HepG2 (cell line): ENCODE data around the gene GPRC5B. TPM values are rescaled to one million over a fixed set of nuclear protein-coding genes. Genes with fewer than 3 reads are reported as not detected.
A peak's percentile ranks its signal among the peaks of the same experiment; 100 is the strongest.

Experiments
- CHD4 ChIP-seq: fragments of 200-600 bp; sonication (generic); IDR thresholded peaks from 2 replicates; pipeline ENCODE4 v1.7.0; 2017; ENCODE audit warnings: mild to moderate bottlenecking, low read length, borderline replicate concordance
- LCORL ChIP-seq, 2 experiments: fragments of 450-650 bp in 1 of 2; sonication (generic) in 1 of 2; formaldehyde crosslinking in 1 of 2; IDR thresholded peaks; 2 replicates each; pipeline versions ENCODE4 v1.5.0 to v1.6.1; 2017 to 2020; ENCODE audit warnings: antibody characterized with exemption in 1 of 2, missing genetic modification reagents in 1 of 2
- MIXL1 ChIP-seq: IDR thresholded peaks from 2 replicates; pipeline ENCODE4 v1.6.1; 2016
- NCOA2 ChIP-seq: sonication (generic); formaldehyde crosslinking; IDR thresholded peaks from 2 replicates; pipeline ENCODE4 v1.8.0; 2022; ENCODE audit warnings: inconsistent platforms
- NFATC3 ChIP-seq: sonication (generic); formaldehyde crosslinking; IDR thresholded peaks from 2 replicates; pipeline ENCODE4 v1.5.1; 2020; ENCODE audit warnings: mild to moderate bottlenecking, missing genetic modification reagents
- NFKBIZ ChIP-seq: IDR thresholded peaks from 2 replicates; pipeline ENCODE4 v1.6.1; 2018; ENCODE audit warnings: missing genetic modification reagents, missing compliant biosample characterization
- ZBTB7B ChIP-seq: sonication (generic); formaldehyde crosslinking; IDR thresholded peaks from 2 replicates; pipeline ENCODE4 v1.4.0; 2020; ENCODE audit warnings: missing genetic modification reagents
- ZKSCAN8 ChIP-seq: IDR thresholded peaks from 2 replicates; pipeline ENCODE4 v1.6.1; 2016; ENCODE audit warnings: borderline replicate concordance, missing genetic modification reagents, missing compliant biosample characterization
- ZNF350 ChIP-seq: sonication (generic); formaldehyde crosslinking; IDR thresholded peaks from 2 replicates; pipeline ENCODE4 v1.4.0; 2020; ENCODE audit warnings: mild to moderate bottlenecking, low read depth, missing genetic modification reagents, borderline replicate concordance
- ZNF44 ChIP-seq: sonication (generic); formaldehyde crosslinking; IDR thresholded peaks from 2 replicates; pipeline ENCODE4 v1.5.1; 2020; ENCODE audit warnings: mild to moderate bottlenecking, missing genetic modification reagents
- ZNF616 ChIP-seq: sonication (generic); formaldehyde crosslinking; IDR thresholded peaks from 2 replicates; pipeline ENCODE4 v1.5.0; 2020; ENCODE audit warnings: low read depth, mild to moderate bottlenecking, missing genetic modification reagents
- ZNF775 ChIP-seq: sonication (generic); formaldehyde crosslinking; IDR thresholded peaks from 2 replicates; pipeline ENCODE4 v1.4.0; 2020; ENCODE audit warnings: missing genetic modification reagents, mild to moderate bottlenecking, moderate library complexity, borderline replicate concordance
- polyA plus RNA-seq, 8 experiments: library from polyadenylated mRNA; depleted of rRNA in 3 of 8; stranded (reverse) in 7 of 8; unstranded in 1 of 8; fragments of >200 nt; fragmentation: Illumina TruSeq in 4 of 8; extraction: Trizol in 4 of 8; gene quantifications; 2 replicates each; pipeline versions ENCODE4 v1.2.1 to v1.2.3, GENCODE V29; 2011 to 2016; ENCODE audit warnings: low read depth in 4 of 8, missing spikeins in 1 of 8, mixed read lengths in 1 of 8; ENCODE audit not compliant: insufficient read depth in 1 of 8
- total RNA-seq, 5 experiments: library from RNA; depleted of rRNA; stranded (reverse); fragments of >200 nt; fragmentation: Illumina TruSeq; extraction: Trizol; gene quantifications; 2 replicates each; pipeline ENCODE4 v1.2.3, GENCODE V29; 2016; ENCODE audit warnings: low read depth in 1 of 5
- TF ChIP-seq, protein P1 (sequence below), 2 experiments: fragments of 450-650 bp in 1 of 2; sonication (generic) in 1 of 2; formaldehyde crosslinking; IDR thresholded peaks; 2 replicates each; pipeline versions ENCODE4 v1.5.0 to v1.8.0; 2020 to 2022; ENCODE audit warnings: mild to moderate bottlenecking in 1 of 2, missing genetic modification reagents in 1 of 2
- TF ChIP-seq, protein P2 (sequence below): sonication (generic); formaldehyde crosslinking; IDR thresholded peaks from 2 replicates; pipeline ENCODE4 v1.4.0; 2020; ENCODE audit warnings: missing genetic modification reagents
- TF ChIP-seq, protein P3 (sequence below): sonication (generic); formaldehyde crosslinking; IDR thresholded peaks from 2 replicates; pipeline ENCODE4 v1.8.1; 2023; ENCODE audit warnings: mild to moderate bottlenecking, missing genetic modification reagents
- TF ChIP-seq, protein P4 (sequence below): sonication (generic); formaldehyde crosslinking; IDR thresholded peaks from 2 replicates; pipeline ENCODE4 v1.5.0; 2020; ENCODE audit warnings: mild to moderate bottlenecking, missing genetic modification reagents, borderline replicate concordance
- TF ChIP-seq, protein P5 (sequence below): sonication (generic); formaldehyde crosslinking; IDR thresholded peaks from 2 replicates; pipeline ENCODE4 v1.5.1; 2020; ENCODE audit warnings: mild to moderate bottlenecking, missing genetic modification reagents, moderate library complexity
- TF ChIP-seq, protein P6 (sequence below): sonication (generic); formaldehyde crosslinking; IDR thresholded peaks from 2 replicates; pipeline ENCODE4 v1.8.0; 2022; ENCODE audit warnings: mild to moderate bottlenecking, missing genetic modification reagents; ENCODE audit not compliant: insufficient replicate concordance

GPRC5B gene
- total and polyA plus RNA-seq, 2 of the 13 experiments (the other 11 are each of a cell fraction or from before 2014, with no cell fraction given) = 0.46 to 0.53 TPM

DNA sequence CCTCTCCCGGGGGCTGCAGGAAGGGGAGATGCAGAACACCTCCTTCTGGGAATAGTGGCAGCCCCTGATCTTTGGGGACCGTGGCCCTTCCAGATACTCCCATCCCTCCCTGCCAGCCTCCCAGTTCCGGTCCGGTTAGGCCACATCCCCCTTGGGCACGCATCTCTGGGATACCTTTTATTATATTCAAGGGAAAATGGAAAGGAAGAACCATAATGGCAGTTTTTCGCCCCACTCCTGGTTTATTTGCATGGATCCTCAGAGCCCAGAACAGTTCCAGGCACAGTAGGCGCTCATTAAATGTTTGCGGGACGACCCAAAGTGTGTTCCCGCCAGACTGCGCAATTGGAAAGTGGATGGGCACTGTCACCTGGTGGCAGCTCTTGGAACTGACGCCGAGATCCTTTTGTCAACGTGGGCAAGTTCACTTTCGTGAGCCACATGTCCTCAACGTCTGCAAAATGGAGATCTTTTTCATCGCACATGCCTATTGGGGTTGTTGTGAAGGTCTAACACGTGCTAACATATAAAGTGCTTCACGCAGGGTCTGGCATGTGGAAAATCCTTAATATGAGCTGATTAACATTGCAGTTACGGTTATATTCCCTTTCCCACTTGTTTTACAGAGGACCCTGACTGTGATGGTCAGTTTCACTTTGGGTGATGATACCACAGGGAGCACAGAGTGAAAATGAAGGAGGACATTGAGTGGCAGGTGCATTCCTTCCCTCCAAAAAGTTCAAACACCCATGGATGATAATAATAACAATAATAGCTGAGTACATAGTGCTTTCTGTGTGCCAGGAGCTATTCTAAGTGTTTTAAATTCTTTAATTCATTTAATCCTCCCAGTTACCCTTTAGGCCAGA is 1.7 kb upstream of the GPRC5B start (continued):
- TF ChIP-seq ZNF616 (no peak), ZBTB7B (CRISPR knock-in tag) (no peak), MIXL1 (CRISPR knock-in tag) (peak; percentile 74; the same call in 1 of the 2 replicates), NCOA2 (CRISPR knock-in tag) (peak; percentile 40; the same call in 1 of the 2 replicates), LCORL (IDR thresholded peaks at IDR 0.05) (no peak), LCORL (CRISPR knock-in tag; IDR thresholded peaks at IDR 0.05) (peak; percentile 65), ZNF350 (peak; percentile 43; the same call in 1 of the 2 replicates), ZNF44 (no peak), ZKSCAN8 (CRISPR knock-in tag) (peak; percentile 93), NFKBIZ (CRISPR knock-in tag) (0 out of 2 replicates have a peak, but pooled peaks have one; percentile 19), NFATC3 (no peak), CHD4 (no peak), ZNF775 (no peak)
- TF ChIP-seq, protein P1, sequence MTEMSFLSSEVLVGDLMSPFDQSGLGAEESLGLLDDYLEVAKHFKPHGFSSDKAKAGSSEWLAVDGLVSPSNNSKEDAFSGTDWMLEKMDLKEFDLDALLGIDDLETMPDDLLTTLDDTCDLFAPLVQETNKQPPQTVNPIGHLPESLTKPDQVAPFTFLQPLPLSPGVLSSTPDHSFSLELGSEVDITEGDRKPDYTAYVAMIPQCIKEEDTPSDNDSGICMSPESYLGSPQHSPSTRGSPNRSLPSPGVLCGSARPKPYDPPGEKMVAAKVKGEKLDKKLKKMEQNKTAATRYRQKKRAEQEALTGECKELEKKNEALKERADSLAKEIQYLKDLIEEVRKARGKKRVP (CRISPR knock-in tag; IDR thresholded peaks at IDR 0.05) = no peak
- TF ChIP-seq, protein P2, sequence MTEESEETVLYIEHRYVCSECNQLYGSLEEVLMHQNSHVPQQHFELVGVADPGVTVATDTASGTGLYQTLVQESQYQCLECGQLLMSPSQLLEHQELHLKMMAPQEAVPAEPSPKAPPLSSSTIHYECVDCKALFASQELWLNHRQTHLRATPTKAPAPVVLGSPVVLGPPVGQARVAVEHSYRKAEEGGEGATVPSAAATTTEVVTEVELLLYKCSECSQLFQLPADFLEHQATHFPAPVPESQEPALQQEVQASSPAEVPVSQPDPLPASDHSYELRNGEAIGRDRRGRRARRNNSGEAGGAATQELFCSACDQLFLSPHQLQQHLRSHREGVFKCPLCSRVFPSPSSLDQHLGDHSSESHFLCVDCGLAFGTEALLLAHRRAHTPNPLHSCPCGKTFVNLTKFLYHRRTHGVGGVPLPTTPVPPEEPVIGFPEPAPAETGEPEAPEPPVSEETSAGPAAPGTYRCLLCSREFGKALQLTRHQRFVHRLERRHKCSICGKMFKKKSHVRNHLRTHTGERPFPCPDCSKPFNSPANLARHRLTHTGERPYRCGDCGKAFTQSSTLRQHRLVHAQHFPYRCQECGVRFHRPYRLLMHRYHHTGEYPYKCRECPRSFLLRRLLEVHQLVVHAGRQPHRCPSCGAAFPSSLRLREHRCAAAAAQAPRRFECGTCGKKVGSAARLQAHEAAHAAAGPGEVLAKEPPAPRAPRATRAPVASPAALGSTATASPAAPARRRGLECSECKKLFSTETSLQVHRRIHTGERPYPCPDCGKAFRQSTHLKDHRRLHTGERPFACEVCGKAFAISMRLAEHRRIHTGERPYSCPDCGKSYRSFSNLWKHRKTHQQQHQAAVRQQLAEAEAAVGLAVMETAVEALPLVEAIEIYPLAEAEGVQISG (CRISPR knock-in tag) = peak; percentile 60
- TF ChIP-seq, protein P3, sequence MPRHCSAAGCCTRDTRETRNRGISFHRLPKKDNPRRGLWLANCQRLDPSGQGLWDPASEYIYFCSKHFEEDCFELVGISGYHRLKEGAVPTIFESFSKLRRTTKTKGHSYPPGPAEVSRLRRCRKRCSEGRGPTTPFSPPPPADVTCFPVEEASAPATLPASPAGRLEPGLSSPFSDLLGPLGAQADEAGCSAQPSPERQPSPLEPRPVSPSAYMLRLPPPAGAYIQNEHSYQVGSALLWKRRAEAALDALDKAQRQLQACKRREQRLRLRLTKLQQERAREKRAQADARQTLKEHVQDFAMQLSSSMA (CRISPR knock-in tag) = no peak; the same call in 1 of the 2 replicates
- TF ChIP-seq, protein P4, sequence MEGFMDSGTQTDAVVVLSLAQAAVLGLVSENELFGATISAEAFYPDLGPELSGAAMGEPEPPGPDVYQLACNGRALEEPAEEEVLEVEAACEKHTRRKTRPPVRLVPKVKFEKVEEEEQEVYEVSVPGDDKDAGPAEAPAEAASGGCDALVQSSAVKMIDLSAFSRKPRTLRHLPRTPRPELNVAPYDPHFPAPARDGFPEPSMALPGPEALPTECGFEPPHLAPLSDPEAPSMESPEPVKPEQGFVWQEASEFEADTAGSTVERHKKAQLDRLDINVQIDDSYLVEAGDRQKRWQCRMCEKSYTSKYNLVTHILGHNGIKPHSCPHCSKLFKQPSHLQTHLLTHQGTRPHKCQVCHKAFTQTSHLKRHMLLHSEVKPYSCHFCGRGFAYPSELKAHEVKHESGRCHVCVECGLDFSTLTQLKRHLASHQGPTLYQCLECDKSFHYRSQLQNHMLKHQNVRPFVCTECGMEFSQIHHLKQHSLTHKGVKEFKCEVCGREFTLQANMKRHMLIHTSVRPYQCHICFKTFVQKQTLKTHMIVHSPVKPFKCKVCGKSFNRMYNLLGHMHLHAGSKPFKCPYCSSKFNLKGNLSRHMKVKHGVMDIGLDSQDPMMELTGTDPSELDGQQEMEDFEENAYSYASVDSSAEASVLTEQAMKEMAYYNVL (CRISPR knock-in tag) = peak; percentile 70; the same call in 1 of the 2 replicates
- TF ChIP-seq, protein P5, sequence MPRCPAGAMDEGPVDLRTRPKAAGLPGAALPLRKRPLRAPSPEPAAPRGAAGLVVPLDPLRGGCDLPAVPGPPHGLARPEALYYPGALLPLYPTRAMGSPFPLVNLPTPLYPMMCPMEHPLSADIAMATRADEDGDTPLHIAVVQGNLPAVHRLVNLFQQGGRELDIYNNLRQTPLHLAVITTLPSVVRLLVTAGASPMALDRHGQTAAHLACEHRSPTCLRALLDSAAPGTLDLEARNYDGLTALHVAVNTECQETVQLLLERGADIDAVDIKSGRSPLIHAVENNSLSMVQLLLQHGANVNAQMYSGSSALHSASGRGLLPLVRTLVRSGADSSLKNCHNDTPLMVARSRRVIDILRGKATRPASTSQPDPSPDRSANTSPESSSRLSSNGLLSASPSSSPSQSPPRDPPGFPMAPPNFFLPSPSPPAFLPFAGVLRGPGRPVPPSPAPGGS (CRISPR knock-in tag) = no peak
- TF ChIP-seq, protein P6, sequence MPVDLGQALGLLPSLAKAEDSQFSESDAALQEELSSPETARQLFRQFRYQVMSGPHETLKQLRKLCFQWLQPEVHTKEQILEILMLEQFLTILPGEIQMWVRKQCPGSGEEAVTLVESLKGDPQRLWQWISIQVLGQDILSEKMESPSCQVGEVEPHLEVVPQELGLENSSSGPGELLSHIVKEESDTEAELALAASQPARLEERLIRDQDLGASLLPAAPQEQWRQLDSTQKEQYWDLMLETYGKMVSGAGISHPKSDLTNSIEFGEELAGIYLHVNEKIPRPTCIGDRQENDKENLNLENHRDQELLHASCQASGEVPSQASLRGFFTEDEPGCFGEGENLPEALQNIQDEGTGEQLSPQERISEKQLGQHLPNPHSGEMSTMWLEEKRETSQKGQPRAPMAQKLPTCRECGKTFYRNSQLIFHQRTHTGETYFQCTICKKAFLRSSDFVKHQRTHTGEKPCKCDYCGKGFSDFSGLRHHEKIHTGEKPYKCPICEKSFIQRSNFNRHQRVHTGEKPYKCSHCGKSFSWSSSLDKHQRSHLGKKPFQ = no peak
